K562 (cell line): Measurements from ENCODE around the gene C1QA.

Source experiments
- CEBPG ChIP-seq, 3 experiments: fragments of 200-800 bp in 1 of 3; sonication (Bioruptor generic) in 1 of 3; sonication (generic) in 1 of 3; formaldehyde crosslinking in 1 of 3; IDR thresholded peaks in 2 of 3; conservative IDR thresholded peaks in 1 of 3; 2 replicates each; pipeline versions ENCODE4 v1.6.1 to v1.8.0; 2016 to 2022; ENCODE audit warnings: missing compliant biosample characterization in 2 of 3, missing genetic modification characterization in 2 of 3, mild to moderate bottlenecking in 1 of 3, missing genetic modification reagents in 1 of 3
- CTCF ChIP-seq, 3 experiments: IDR thresholded peaks in 2 of 3; conservative IDR thresholded peaks in 1 of 3; 2 replicates each; pipeline ENCODE4 v1.5.1; 2011 to 2012; ENCODE audit warnings: low read length in 3 of 3, mild to moderate bottlenecking in 3 of 3, control low read depth in 2 of 3, improper control_type of control experiment in 1 of 3, inconsistent platforms in 1 of 3, low read depth in 1 of 3, mixed read lengths in 1 of 3, moderate library complexity in 1 of 3; ENCODE audit not compliant: insufficient read depth in 2 of 3
- GTF2E2 ChIP-seq: fragments of 200-800 bp; sonication (Bioruptor generic); IDR thresholded peaks from 2 replicates; pipeline ENCODE4 v1.6.1; 2016; ENCODE audit warnings: missing genetic modification characterization, missing compliant biosample characterization
- NFATC3 ChIP-seq: fragments of 450-650 bp; IDR thresholded peaks from 2 replicates; pipeline ENCODE4 v1.6.1; 2017; ENCODE audit warnings: mild to moderate bottlenecking
- SNIP1 ChIP-seq: fragments of 450-650 bp; IDR thresholded peaks from 2 replicates; pipeline ENCODE4 v1.7.1; 2017; ENCODE audit warnings: low read depth, mild to moderate bottlenecking
- TBP ChIP-seq: optimal IDR thresholded peaks from 2 replicates; pipeline ENCODE3; 2011; ENCODE audit warnings: low read depth, low read length, improper control_type of control experiment
- ZFX ChIP-seq: sonication (generic); formaldehyde crosslinking; IDR thresholded peaks from 2 replicates; pipeline ENCODE4 v1.8.0; 2022; ENCODE audit warnings: mild to moderate bottlenecking, missing genetic modification reagents, moderate library complexity
- ZNF217 ChIP-seq: sonication (generic); formaldehyde crosslinking; IDR thresholded peaks from 2 replicates; pipeline ENCODE4 v1.8.0; 2022; ENCODE audit warnings: mild to moderate bottlenecking, missing genetic modification reagents

GRCh38 chr1:22613951-22614350 is 22.5 kb upstream of the C1QA start:
- TF ChIP-seq NFATC3, result no peak
- TF ChIP-seq CEBPG (CRISPR knock-in tag; IDR thresholded peaks at IDR 0.05), result no peak
- no peak for TF ChIP-seq CEBPG (tag; conservative IDR thresholded peaks at IDR 0.05 in 1 of 2, IDR thresholded peaks at IDR 0.05 in 1 of 2)
- no peak for TF ChIP-seq ZFX (CRISPR knock-in tag)
- no peak for TF ChIP-seq ZNF217 (CRISPR knock-in tag)
- TF ChIP-seq SNIP1, result no peak
- no peak for TF ChIP-seq GTF2E2 (tag)
- TF ChIP-seq TBP, result no peak
- no peak for TF ChIP-seq CTCF (IDR thresholded peaks at IDR 0.05 in 2 of 3, conservative IDR thresholded peaks at IDR 0.05 in 1 of 3; ENCODE audit: insufficient read depth in 2 of 3, low read depth in 1 of 3, low read length in 3 of 3)
